Activated CD8-positive, alpha-beta memory T cell treated with anti-CD3 and anti-CD28 coated beads, Interleukin-2, amount 50 U/mL, for 1 hour (primary cell): ENCODE measurements around the gene ISCU.
"Not testable (repeated sequence)": the region's sequence is repeated elsewhere in the genome, so short reads cannot be mapped to it uniquely, and the experiment has no call there.

Experiments used
- DNase-seq: peaks from one replicate; pipeline ENCODE4 v3.0.0-alpha.2; 2020; ENCODE audit errors: extremely low read depth

Gene ISCU

DNA sequence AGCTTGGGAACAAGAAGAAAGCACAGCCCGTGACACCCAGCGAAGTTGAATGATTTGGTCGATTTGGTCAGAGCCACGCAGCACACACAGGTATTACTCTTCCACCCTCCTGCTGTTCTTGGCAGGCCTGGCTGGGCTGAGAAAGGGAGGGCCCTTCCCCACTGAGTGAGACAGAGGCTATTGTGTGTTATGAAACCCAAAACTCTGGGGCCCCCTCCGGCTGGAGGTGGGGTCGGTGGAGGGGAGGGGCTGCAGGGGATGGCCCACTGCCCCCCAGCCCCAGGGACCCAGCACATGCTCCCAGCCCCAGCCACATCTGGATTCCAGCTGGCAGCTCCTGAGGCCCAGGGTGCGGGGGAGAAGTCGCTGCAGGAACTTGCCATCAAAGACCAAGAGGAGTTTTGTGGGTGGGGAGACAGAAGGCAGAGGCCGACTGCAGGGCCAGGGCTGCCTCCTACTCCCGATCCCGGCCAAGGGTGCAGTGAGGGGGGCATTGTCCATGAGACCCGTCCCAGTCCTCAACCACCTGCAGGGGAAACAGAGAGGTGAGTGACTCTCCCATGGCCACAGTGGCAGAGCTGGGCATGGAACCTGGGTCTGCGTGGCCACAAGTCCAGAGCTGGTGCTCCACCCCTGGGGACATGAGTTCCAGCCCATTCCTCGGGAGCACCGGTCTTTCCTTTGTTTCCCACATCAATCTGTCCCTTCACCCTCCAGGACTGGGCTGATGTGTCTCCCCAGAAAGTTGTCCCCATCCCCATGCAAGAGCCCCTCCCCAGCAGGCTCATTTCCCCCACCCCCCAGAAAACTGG lies 26.8 kb downstream of the ISCU start:
- no peak for DNase-seq

DNA sequence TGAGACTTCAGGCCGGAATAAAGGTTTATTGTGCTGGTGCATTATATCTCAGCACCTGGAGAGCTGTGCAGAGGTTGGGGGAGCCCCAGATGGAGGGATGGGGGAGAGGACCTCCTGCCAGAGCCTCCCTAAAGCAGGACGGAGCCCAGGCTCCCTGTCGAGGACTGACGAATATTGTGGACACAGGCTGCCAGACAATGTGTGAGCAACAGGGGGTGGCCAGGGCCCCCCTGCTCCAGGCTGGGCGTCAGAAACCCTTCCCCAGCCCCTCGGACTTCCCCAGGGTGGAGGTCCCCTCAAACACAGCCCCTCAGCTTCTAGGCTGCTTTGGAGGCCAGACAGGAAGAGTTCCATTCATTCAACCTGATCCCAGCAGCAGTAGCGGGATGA lies 27.4 kb downstream of the ISCU start:
- no peak for DNase-seq

DNA sequence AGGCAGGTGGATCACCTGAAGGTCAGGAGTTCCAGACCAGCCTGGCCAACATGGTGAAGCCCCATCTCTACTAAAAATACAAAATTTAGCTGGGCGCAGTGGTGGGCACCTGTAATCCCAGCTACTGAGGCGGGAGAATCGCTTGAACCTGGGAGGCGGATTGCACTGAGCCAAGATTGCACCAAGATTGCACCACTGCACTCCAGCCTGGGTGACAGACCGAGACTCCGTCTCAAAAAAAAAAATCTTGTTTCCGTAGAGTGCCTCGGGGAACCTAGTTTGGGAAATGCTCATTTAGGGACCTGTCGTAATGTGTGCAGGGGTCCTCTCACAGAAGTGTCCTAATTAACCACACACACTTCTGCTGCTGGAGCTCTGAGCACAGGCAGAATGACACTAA lies 28.1 kb downstream of the ISCU start:
- not testable (repeated sequence) for DNase-seq

DNA sequence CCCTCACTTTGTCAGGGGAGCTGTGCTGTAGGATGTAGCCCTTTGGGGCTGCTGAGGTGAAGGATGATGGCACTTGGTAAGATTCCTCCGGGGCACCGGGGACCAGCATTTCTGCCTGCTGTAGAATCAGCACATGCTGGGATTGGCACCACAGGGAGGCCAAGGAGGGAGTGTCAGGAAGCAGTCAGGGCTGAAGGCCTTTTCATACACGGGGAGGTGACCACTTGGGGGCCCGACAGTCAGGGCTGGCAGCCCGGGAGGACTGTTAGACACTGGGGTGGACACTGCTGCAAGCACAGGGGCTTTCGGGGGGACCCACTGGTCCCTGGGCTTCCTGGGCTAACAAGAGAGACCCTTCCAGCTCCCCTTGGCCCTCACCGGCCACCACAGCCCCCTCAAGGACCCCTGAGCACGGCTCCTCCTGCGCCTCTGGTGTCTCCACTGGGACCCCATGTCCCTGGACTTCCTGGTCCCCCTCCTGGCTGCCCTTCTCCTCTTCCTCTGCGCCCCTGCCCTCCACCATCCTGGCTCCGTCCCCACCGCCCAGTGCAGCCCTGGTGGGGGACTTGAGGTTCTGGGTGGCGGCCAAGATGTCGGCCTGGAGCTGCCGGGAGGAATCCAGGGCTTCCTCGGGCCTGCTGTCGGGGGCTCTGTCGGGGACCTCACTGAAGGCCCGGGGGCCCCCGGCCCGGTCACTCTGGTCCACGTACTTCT lies 29.0 kb downstream of the ISCU start:
- DNase-seq, result no peak

DNA sequence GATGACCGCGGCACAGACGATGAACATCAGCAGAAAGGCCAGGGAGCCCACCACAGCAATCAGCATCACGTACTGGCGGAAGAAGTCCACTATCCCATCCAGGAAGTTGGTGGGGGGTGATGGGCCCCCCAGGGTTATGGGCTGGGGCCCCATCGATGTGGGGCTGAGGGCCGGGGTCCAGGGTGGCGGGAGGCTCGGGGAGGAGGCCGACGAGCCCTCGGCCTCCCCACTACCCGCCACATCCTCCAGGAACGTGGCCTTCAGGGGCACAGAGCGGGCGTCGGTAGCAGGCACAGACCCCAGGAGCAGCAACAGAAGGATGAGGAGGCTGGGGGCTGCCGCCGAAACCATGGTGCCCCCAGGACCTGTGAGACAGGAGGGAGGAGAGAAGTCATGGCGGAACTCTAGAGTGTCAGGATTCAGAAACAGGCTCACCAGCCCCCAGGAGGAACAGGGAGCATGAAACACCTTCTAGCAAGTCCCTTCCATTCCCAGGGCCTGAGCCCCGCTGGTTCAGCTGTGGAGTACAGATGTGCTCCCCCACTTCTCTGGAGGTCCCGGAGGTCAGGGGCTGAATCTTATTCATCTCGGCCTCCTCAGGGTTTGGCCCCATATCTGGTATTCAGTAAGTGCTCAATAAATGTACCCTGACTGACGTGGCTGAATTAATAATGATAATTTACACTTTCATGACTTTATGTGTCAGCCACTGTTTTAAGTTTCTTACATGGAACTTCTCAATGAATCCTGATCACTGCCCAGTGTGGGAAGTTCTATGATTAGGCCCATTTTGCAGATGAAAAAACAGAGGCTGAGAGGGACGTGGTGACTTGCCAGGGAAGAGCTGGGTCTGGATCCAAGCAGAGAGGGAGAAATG lies 29.9 kb downstream of the ISCU start:
- no peak for DNase-seq

DNA sequence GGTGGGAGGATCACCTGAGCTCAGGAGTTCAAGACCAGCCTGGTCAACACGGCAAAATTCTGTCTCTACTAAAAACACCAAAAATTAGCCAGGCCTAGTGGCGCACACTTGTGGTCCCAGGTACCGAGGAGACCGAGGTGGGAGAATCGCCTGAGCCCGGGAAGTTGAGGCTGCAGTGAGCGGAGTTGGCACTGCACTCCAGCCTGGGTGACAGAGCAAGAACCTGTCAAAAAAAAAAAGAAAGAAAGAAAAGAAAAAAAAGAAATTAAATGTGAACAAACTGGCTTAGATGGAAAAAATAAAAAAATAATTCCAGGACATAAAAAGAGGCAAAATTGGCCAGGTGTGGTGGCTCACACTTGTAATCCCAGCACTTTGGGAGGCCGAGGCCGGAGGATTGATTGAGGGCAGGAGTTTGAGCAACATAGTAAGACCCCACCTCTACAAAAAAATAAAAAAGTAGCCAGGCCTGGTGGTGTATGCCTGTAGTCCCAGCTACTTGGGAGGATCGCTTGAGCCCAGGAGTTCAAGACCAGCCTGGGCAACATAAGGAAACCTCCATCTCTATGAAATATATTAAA lies 32.0 kb downstream of the ISCU start:
- DNase-seq, result no peak

DNA sequence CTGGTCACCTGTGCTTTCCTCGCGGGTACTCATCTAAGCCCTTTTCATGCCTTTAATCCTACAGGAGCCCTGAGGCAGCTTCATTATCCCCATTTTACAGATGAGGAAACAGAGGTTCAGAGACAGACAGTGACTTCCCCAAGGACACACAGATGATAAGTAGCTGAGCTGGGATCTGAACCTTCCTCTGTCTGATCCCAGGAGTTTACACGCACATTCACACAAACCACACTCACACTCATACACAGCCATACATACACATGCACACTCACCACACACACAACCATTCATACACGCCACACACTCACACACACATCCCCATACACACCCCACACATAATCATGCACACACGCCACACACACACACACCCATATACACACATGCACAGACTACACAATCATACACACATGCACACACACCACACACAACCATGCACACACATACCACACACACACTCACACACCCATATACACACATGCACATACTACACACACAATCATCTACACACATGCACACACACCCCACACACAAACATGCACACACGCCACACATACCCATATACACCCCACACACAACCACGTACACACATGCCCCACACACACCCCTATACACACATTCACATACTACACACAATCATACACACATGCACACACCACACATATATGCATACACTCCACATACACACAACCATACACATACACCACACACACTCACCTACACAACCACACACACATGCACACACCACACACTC lies 32.7 kb downstream of the ISCU start:
- DNase-seq, result no peak

DNA sequence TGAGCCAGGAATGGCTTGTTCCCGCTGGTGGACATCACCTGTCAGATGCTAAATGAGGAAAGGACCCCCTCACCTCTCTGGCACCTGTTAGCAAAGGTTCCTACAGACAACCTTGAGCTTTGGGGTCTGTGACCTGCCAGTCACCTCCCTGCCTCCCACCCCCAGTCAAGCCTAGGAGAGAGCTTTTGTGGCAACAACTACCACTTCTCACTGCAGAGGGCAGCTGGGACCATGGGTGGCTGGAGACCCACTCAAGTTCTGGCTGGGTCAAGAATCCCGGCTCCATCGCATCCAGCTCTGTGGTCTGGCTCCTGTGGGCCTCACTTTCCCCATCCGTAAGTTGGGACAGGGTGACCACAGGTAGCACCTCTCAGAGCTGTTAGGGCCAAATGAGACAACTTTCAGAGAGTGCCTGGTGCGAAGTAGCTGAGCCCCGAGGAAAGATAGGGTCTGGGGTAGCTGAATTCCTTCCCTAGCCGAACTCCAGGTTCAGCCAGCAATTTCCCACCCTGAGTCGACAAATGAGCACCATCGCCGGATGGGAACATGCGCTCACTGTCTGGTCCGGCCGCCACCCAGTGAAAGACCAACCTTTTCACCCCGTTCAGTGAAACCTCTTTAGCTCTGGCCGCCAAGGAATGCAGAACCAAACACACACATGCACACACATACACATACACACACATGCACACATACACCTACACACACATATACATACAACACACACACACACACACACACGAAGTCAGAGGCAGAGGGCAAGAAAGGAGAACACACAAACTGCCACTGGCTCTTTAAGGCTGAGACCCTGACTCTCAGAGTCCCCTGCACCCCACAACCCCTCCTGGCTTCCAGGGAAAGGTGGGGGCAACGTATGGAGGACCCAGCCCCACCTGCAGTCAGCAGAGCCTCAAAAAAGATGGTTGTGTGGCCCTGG lies 33.6 kb downstream of the ISCU start:
- DNase-seq, result no peak

DNA sequence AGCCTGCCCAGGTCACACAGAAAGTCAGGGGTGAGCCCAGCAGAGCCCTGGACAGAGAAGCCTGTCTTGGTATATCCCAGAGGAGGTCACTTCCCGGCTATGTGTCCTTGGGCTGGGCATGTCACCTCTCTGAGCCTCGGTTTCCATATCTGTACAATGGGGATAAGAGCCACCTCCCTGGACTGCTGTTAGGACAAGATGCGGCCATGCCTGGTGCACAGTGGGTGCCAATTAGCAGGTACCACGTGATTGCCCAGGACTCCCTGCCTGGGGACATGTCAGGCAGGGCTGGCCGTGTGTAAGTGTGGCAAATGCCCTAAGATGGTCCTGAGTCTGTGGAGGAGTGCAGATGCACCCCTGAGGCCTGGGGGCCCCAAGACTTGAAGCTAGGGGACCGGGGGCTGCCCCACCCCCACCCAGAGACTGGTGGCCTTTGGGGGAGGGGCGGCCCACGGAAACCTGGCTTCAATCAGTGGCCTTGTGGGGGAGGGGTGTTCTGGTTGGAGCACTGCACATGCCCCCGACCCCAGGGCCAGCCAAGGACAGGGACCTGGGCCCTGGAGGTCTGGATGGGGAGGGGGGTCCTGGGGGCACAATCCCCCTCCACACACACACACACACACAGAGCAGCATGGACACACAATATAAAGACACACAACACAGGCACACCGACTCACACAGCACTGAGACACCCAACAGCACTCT lies 34.6 kb downstream of the ISCU start:
- DNase-seq, result no peak

DNA sequence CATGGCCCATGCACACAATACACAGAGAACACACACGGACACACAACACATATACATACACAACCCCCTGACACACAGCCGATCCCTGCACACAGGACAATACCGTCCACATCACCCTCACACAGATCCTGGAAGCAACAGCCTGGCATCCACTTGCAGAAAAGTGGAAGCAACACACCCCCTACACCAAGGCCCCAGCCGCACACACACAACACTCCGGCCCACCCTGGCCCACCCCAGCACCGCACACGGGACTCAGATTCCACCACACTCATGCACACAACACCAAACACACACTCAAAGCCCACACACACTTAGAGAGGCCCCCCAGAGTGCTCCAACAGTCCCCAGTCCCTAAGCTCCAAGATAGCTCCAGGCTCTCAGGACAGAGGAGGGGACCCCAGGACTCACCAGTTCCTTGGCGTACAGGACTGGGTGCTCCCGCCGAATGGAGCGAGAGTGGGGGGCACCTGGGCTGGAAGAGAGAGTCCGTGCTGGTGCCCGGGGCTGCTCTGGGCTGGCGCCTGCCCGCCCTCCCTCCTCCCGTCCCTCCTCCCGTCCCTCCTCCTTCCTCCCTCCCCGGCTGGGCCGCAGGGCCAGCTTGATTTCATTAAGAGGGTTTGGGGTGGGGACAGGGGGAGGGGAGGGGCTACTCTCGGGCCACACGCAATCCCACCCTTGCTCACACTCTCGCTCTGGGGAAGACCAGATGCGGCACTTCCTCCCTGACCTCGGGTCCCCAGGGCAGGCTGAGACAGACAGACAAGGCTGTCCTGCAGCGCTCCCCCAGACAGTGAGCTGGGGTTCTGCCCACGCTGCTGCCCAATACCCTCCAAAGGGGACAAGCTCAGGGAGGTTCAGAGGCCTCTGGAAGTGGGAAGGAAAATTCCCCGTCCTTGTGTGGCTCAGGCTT lies 35.4 kb downstream of the ISCU start, which contains the start of gene TMEM119:
Gene TMEM119 (minus strand): TSS at position 526 of the 913 bp plus-strand sequence. CDS start 5,701 bp downstream, outside the sequence.
- DNase-seq, result no peak

DNA sequence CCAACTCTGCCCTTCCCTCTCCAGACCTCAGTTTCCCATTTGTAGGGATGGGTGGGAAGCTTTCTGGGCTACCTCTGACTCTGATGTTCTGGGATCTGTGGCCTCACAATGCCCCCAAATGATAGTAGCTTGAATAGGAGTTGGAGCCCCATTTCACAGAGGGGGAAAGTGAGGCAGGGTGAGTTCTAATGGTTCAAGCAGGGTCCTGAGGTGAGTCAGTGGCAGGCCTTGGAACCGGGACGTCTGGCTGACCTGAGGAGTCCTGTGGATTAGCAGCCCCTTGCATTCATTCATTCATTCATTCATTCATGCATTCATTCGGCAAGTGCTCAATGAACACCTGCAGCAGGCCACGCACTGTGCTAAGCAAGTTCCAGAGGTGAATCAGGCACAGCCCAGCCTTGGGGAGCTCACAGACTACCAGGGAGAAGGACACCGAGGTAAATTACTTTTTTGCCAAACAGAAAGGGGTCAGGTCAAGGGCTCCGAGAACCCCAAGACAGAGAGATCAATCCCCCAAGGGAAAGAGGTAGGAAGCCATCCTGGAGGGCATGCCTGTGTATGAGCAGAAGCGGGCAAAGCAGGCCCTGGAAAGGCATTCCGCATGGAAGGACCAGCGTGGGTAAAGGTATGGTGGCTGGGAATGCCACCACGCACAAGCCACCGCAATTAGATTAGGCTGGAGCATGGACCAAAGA lies 36.3 kb downstream of the ISCU start:
- DNase-seq, result no peak

DNA sequence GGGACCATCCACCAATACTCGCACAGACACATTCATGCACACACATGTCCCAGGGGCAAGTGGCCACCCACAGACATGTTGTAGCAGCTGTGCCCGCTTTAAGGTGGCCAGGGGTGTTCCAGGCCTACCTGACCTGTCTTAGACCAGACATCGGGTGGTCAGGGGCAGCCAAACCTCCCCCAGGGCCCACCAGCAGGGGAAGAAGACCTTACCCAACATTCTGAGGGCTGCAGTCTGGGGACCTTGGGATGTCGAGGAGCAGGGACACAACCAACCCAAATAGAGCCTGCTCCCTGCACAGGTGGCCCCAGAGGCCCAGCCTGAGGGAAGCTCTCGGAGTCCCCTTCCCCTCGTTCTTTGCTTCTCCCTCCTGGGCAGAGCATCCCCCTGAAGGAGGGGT lies 37.1 kb downstream of the ISCU start:
- no peak for DNase-seq

DNA sequence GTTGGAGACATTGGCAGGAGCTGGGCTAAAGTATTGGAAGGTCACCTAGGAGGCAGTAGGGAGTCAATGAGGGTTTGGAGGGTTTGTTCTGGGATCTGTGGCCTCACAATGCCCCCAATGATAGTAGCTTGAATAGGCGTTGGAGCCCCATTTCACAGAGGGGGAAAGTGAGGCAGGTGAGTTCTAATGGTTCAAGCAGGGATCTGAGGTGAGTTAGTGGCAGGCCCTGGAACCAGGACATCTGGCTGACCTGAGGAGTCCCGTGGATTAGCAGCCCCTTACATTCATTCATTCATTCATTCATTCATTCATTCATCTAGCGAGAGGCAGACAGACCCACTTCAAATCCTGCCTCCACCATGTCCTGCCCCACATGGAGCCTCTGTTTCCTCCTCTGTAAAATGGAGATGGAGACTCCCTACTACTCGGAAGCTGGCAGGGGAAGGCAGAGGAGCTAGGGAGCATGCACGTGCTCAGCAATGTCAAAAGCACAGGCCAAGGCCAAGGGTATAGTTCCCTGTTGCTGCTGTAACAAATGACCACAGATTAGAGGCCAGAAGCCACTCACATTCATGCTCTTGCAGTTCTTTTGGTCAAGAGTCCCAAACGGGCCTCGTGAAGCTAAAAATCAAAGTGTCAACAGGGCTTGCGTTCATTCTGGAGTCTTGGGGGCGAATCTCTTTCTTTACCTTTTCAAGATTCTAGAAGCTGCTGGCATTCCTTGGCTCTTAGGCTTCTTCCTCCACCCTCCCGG lies 37.7 kb downstream of the ISCU start:
- DNase-seq, result no peak

DNA sequence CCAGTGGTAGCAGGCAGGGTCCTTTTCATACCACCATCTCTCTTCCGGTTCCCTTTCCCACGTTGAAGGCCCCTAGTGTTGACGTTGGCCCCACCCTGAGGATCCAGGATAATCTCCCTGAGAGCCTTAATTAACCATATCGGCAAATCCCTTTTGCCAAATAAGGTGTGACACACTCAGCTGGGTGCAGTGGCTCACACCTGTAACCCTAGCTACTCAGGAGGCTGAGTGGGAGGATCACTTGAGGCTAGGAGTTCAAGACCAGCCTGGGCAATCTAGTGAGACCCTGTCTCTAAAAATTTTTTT lies 38.3 kb downstream of the ISCU start:
- no peak for DNase-seq

DNA sequence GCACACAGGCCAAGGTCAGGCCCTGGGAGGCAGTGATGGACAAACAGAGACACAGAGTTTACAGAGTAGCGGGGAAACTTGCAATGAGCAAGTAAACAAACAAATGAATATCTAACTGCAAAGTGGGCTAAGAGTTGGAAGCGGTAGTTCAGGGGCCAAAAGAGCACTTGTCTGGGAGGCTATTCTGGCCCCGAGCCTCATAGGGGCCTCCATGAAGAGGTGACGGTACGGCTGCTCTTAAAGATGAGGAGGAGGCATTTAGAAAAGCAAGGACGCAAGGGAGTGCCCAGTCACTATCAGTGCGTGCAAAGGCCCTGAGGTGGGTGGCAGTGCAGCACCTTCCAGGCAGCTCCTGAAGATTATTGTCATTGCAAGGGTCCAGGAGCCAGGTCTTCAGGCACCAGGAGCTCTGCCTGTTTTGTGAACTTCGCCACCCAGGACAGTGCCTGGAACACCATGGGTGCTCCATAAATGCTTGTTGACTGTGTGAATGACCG lies 39.9 kb downstream of the ISCU start:
- no peak for DNase-seq

DNA sequence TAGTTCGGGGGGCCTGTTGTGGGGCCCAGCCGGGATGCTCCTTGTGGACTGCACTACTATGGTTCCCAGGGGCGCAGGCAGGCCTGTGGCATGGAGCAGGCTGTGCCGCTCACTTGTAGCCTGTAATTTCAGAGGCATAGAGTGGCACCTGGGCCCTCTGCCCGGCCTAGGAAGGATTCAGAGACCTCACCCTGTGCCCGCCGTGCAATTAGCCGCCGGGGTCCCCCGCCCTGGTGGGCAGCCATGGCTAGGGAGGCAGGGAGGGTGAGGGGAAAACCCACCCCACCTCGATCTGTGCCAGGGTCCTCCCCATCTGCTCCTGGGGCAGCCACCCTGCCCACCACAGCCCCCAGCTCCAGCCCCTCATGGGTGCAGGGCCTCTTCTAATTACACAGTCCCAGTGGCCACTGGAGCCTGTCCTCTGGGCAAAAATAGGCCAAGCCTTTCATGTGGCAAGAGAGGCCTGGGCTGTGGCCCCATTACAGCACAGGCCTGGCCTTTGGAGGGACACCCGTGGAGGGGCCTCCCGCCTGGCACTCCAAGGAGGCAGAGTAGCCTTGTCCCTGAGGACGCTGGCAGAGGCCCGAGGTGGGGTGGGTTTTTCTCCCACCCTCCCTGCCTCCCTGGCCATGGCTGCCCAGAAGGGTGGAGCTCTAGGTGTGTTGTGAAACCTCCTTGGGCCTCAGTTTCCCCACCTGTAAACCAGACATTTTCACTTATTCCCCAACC lies 40.7 kb downstream of the ISCU start:
- DNase-seq, result no peak
